Measurements from ENCODE around the gene ZCCHC12. TPM values are rescaled to one million over a fixed set of nuclear protein-coding genes. Genes with fewer than 3 reads are reported as not detected.

Gene ZCCHC12
- total RNA-seq, 1 experiment from 2014 or later = 0.87 TPM

- H3K27ac Mint-ChIP-seq = no peak overlapping the region
- ChIA-PET POLR2A (no interaction called here), CTCF (no interaction called here)
- no peaks in the 10 kb centered on the region for H3K9me3 Mint-ChIP-seq
- no peaks in the 10 kb centered on the region for H3K4me1 Mint-ChIP-seq
- TF ChIP-seq FOXP4 (CRISPR knock-in tag; IDR thresholded peaks at IDR 0.05) (no peak), OVOL2 (CRISPR knock-in tag; IDR thresholded peaks at IDR 0.05; ENCODE audit: borderline replicate concordance) (no peak), FOXK1 (CRISPR knock-in tag; IDR thresholded peaks at IDR 0.05) (no peak), ZNF138 (CRISPR knock-in tag; conservative IDR thresholded peaks at IDR 0.05) (no peak), ZBTB21 (CRISPR knock-in tag; IDR thresholded peaks at IDR 0.05; ENCODE audit: borderline replicate concordance) (no peak), ZNF396 (CRISPR knock-in tag; IDR thresholded peaks at IDR 0.05; ENCODE audit: borderline replicate concordance) (no peak), IRF1 (CRISPR knock-in tag; IDR thresholded peaks at IDR 0.05) (no peak), AFF4 (CRISPR knock-in tag; IDR thresholded peaks at IDR 0.05; ENCODE audit: borderline replicate concordance) (no peak), AR (CRISPR knock-in tag; IDR thresholded peaks at IDR 0.05) (no peak), SMAD3 (CRISPR knock-in tag; IDR thresholded peaks at IDR 0.05; ENCODE audit: borderline replicate concordance) (no peak)
- H3K4me3 Mint-ChIP-seq = no peak overlapping the region
- ATAC-seq (no peak), DNase-seq (ENCODE audit: low spot score) (no peak)
- no peaks in the 10 kb centered on the region for H3K36me3 Mint-ChIP-seq
- H3K27me3 Mint-ChIP-seq (ENCODE audit: low read depth) = no peaks in the 10 kb centered on the region
These were observed 42.7 kb upstream of the ZCCHC12 start for GRCh38 chrX:118780911-118781310.

GRCh38 chrX:118795528-118796280, 27.9 kb upstream of the ZCCHC12 start:
- ATAC-seq (no peak), DNase-seq (ENCODE audit: low spot score) (no peak)
- no peaks in the 10 kb centered on the region for H3K36me3 Mint-ChIP-seq
- no peak overlapping the region for H3K27ac Mint-ChIP-seq
- POLR2A ChIA-PET = no interaction called here
- no peaks in the 10 kb centered on the region for H3K27me3 Mint-ChIP-seq (ENCODE audit: low read depth)
- H3K4me3 Mint-ChIP-seq = no peak overlapping the region
- peaks cover 18% of the 10 kb centered on the region for H3K4me1 Mint-ChIP-seq
- CTCF ChIA-PET = no interaction called here
- peaks cover 9% of the 10 kb centered on the region; the same call in 1 of the 2 replicates for H3K9me3 Mint-ChIP-seq
- TF ChIP-seq E2F4 (CRISPR knock-in tag; IDR thresholded peaks at IDR 0.05; ENCODE audit: borderline replicate concordance, low read depth) (no peak), KAT7 (CRISPR knock-in tag; IDR thresholded peaks at IDR 0.05; ENCODE audit: borderline replicate concordance) (no peak), MLX (CRISPR knock-in tag; IDR thresholded peaks at IDR 0.05) (no peak), ZNF396 (CRISPR knock-in tag; IDR thresholded peaks at IDR 0.05; ENCODE audit: borderline replicate concordance) (no peak), TCF7 (CRISPR knock-in tag; IDR thresholded peaks at IDR 0.05; ENCODE audit: low read depth) (no peak), MAX (CRISPR knock-in tag; IDR thresholded peaks at IDR 0.05) (no peak), CREM (CRISPR knock-in tag; IDR thresholded peaks at IDR 0.05) (no peak), USF1 (CRISPR knock-in tag; IDR thresholded peaks at IDR 0.05) (no peak), TP53 (CRISPR knock-in tag; IDR thresholded peaks at IDR 0.05) (no peak), ZNF232 (CRISPR knock-in tag; IDR thresholded peaks at IDR 0.05) (no peak)

All from WTC11 (cell line).